HEK293T (cell line): ENCODE results near the gene RELCH.

Source experiments
- ARNT ChIP-seq: fragments of 450-650 bp; IDR thresholded peaks from 2 replicates; pipeline ENCODE4 v1.6.1; 2017; ENCODE audit warnings: mild to moderate bottlenecking
- BHLHE40 ChIP-seq: fragments of 450-650 bp; IDR thresholded peaks from 2 replicates; pipeline ENCODE4 v1.6.1; 2016; ENCODE audit warnings: mild to moderate bottlenecking, moderate library complexity, borderline replicate concordance
- ELF4 ChIP-seq: fragments of 450-650 bp; IDR thresholded peaks from 2 replicates; pipeline ENCODE4 v1.6.1; 2017; ENCODE audit warnings: antibody characterized with exemption
- FOXA1 ChIP-seq: fragments of 450-650 bp; IDR thresholded peaks from 2 replicates; pipeline ENCODE4 v1.6.1; 2016; ENCODE audit warnings: mild to moderate bottlenecking
- FOXK2 ChIP-seq: fragments of 450-650 bp; IDR thresholded peaks from 2 replicates; pipeline ENCODE4 v1.6.1; 2016; ENCODE audit warnings: mild to moderate bottlenecking
- LEF1 ChIP-seq: fragments of 450-650 bp; IDR thresholded peaks from 2 replicates; pipeline ENCODE4 v1.6.1; 2017; ENCODE audit warnings: mild to moderate bottlenecking, borderline replicate concordance
- SP1 ChIP-seq: fragments of 450-650 bp; IDR thresholded peaks from 2 replicates; pipeline ENCODE4 v1.6.1; 2017
- SUZ12 ChIP-seq: fragments of 450-650 bp; IDR thresholded peaks from 2 replicates; pipeline ENCODE4 v1.6.1; 2016; ENCODE audit warnings: mild to moderate bottlenecking
- TARDBP ChIP-seq: fragments of 450-650 bp; IDR thresholded peaks from 2 replicates; pipeline ENCODE4 v1.6.1; 2016
- ZNF384 ChIP-seq: fragments of 450-650 bp; IDR thresholded peaks from 2 replicates; pipeline ENCODE4 v1.6.1; 2016
- TF ChIP-seq, protein P1 (sequence below): fragments of 450-650 bp; IDR thresholded peaks from 2 replicates; pipeline ENCODE4 v1.6.1; 2016

DNA sequence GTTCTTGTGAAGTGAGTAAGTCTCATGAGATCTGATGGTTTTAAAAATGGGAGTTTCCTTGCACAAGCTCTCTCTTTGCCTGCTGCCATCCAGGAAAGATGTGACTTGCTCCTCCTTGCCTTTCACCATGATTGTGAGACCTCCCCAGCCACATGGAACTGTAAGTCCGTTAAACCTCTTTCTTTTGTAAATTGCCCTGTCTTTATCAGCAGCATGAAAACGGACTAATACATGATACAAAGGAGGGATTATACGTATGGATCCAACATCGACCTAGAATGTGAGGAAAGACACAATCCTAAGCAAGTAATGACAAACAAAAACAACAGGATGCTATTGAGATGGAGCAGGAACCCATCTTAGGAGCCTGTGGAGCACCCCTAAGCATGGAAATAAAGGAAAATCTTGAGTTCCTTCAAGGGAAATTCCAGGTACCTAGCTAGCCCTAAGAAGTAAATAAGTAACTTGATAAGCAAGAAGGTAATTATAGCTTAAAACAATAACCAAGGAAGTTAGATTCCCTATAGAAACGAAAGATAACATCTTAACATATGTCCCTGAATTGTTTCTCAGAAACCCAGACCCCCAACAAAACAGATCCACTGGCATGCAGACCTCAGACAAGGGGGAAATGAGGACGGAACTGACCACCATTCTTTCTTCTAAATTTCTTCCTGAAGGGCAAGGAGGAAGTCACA lies 136.6 kb downstream of the RELCH start:
- TF ChIP-seq, protein P1, sequence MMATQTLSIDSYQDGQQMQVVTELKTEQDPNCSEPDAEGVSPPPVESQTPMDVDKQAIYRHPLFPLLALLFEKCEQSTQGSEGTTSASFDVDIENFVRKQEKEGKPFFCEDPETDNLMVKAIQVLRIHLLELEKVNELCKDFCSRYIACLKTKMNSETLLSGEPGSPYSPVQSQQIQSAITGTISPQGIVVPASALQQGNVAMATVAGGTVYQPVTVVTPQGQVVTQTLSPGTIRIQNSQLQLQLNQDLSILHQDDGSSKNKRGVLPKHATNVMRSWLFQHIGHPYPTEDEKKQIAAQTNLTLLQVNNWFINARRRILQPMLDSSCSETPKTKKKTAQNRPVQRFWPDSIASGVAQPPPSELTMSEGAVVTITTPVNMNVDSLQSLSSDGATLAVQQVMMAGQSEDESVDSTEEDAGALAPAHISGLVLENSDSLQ: no peak
- TF ChIP-seq ARNT (no peak), ELF4 (no peak), SUZ12 (no peak), LEF1 (no peak), ZNF384 (no peak), TARDBP (no peak), FOXK2 (no peak), SP1 (no peak), BHLHE40 (no peak), FOXA1 (no peak)
